NCI-H2227 (cell line): Measurements from ENCODE around the gene GPR137B.
A peak's percentile ranks its signal among the peaks of the same experiment; 100 is the strongest.

Source experiments
- DNase-seq: peaks from one replicate; lab custom pipeline; 2025; ENCODE audit not compliant: unreplicated experiment; lab: John Stamatoyannopoulos, UW

The GPR137B gene

DNA sequence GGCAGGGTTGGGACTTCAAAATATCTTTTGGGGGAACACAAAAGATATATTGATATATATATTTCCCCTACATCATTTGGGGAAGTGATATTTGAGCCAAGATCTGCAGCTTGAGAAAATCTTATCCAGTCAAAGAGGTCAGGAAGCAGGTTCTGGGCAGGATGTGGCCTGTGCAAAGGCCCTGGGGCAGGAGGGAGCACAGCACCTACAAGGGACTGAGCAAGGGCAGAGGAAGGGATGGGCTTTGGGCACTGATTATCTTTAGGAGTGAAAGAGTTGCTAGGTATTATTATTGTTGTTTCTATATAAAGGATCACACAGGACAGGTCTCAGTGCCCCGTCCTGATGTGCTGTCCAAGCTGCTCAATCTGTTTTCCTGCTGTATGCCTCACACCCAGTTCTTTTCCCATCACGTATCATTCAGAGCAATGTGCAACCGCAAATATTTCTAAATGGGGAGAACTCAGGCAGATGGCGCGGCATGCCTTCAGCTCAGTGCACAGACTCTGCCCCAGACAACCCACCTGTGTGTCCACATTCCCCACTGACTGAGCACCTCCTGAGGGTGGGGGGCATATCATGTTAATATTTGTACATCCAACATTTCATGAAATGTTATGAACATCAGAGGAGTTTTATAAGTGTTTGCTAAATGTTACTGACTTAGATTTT lies 28.1 kb upstream of the GPR137B start:
- DNase-seq = no peak

DNA sequence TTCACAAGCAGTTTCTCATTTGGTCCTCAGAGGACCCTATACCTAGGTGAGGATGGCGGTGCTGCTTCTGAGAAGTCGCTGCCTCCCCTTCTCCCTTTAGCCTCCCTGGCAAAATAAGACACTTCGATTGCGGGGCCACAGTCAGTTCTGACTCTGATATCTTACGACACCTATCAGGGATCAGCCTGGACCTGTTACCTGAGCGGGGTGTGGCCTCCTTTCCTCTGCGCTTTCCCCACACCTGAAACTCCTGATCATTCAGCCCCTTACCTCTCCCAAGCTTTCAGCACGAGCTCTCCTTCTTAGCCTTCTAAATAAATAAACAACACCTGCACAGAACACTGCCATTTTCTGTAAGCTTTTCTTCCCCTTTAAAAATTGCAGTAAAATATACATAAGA lies 24.6 kb upstream of the GPR137B start:
- DNase-seq = no peak

DNA sequence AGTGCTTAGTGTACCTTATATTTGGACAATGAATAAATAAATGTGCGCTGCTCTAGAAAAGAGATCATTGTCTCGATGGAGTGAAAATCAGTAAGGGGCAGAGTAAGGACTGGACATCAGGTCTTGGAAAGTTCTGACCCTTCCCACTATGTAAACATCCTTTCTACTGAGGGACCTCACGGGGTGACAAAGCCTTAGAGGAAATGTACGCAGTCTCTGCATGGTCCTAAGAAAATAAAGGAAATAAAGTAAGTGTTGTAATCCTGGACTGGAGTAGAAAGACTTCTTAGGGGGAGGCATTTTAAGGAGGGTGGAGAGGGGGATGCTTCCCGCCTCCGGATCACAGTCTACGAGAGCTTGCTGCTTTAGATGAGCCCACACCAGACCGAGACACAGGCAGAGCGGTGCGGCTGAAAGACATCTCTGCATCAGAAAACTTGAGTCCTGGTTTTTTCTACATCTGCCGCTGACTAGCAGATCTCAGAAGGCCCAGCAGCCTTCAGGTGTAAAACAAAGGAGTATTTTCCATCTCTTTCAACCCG lies 22.3 kb upstream of the GPR137B start:
- DNase-seq = no peak

DNA sequence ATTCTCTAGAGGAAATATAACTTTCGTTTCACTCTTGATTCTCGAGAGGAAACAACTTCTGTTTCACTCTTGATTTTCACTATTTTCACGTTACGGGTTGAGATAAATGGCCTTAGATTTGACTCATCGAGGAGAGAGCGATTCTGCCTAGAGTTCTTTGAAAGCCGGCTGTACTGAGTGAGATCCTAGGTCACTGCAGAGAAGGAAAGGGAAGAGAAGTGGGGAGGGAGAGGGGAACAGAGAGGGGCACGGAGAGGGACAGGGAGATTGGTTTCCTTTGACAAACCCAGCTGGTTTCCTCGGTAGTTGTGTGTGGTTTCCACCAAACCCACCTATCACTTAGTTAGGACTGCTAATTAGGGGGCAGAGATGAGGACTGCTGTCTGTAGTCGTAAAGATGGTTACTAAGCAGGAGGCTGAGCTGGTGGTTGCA lies 21.6 kb upstream of the GPR137B start:
- no peak for DNase-seq

DNA sequence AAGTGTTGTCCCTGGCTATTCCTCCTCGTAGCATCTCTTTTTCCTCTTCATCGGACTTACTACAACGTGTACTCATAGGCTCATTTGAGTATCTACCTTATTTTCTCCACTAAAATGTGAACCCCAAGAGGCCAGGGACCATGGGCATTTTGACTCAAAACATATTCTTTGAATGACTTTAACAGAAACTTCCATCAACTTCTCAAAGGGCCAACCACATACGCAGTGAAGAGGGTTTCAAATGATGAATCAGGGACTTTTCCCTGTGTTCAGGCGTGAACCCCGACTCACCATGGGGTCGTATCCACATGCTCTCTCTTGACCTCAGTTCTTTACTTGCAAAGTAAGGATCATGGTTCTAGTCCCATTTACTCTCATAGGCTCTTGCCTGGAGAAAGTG lies 20.2 kb upstream of the GPR137B start:
- DNase-seq = no peak

DNA sequence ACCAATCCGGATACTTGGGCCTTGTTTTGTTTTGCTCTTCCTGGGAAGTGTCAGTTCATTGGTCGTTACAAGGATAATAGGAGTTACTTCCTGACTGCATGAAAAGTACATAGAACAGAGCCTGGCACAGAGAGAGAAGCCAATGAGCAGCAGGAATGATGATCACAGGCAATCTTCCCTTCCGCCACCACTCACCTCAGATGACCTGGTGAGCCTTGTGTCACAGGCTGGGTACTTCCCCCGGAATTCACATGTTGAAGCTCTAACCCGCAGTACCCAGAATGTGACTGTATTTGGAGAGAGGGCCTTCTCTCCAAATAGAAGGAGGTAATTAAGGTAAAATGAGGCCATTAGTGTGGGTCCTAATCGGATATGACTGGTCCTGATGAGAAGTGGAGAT lies 18.8 kb upstream of the GPR137B start:
- DNase-seq = no peak

DNA sequence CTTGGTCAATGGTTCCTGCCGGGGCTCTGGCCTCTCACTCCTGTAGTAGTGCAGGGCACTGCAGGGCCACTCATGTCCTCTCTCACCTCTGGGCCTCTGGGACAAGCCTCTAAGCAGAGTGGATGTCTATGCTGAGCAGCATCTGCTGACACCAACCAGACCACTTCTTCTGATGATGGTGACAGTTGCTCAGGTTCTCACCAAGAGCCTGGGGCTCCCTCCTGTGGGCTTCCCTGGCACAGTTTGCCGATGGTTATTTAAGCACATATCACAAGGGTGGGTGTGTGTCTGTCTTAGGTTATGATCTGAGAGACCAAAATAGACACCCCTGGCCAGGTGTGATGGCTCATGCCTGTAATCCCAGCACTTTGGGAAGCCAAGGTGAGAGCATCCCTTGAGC lies 17.4 kb upstream of the GPR137B start:
- DNase-seq = no peak

DNA sequence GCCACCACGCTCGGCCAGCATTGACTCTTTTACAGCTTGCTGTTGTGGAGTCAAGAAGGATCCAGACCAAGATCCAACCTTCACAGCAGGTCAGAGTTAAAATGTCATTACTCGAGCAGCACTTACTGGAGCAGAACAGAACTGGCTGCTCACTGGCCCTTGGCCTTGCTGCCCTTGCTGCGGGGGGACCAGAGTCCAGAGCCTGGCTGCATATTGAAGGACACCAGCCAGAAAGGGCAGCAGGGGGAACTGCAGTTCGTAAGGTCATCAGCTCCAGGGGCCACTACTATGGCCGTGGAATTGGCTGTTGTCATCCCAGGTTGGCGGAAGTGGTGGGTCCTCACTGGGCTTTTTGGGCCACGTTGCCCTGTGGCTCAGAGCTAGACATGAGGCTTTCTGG lies 15.3 kb upstream of the GPR137B start:
- DNase-seq = no peak

DNA sequence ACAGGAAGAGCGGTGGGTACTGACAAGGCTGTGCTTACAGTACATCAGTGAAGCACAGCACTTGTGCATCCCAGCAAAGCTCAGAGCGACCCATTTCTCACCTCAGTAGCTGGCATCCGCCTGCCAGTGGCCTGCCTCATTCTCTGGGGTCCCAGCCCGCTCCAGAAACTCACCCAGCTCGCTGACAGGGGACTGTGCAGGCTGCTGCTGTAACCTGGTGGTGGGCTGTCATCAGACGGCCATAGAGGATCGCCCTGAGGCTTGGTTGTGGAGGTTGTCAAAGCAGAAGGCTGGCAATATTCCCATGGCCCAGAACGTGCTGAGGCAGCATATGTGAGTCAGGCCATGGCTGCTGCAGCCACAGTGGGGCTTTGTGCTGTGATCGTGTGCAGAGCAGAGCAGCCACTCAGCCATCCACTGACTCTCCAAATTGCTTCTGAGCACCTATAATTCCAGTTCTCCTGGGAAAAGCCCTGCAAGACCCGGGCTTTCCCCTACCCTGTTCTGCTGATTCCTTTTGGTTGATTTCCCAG lies 13.6 kb upstream of the GPR137B start:
- DNase-seq = no peak

DNA sequence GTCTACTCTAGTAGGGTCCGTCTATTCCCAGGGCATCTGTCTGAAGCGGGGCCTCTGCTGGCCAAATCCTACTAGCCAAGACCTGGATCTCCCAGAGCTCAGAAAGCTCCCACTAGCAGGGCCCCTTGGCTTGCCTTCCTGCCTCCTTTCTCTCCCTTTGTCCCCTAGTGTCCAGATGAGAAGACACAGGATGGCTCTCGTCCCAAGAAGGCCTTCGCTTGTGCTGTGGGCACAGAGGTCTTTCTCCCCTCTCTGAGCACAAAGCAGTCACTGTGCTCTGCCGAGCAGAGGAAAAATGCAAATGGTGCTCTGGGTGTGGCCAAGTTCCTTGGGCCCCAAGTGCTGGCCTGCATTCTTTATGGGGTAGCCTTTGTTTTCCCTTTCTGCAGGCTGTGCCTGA lies 13.0 kb upstream of the GPR137B start:
- DNase-seq = no peak

DNA sequence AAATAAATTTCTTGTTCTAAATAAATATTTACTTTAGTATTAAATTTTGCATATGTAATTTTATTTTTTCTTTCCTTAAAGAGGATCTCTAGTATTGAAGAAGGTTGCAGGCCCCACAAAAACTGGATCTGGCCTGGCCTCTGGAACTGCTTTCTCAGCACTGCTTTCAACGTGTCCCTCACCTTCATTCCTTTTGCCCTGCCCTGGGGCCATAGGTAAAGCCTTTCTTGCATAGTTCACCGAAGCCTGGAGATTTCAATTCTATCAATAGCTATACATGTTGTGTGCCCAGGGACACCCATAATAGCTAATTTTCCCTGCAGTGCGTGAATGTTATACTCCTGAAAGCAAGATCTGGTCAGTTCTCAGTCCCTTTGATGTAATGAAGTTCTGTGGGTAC lies 12.0 kb upstream of the GPR137B start:
- DNase-seq = no peak

DNA sequence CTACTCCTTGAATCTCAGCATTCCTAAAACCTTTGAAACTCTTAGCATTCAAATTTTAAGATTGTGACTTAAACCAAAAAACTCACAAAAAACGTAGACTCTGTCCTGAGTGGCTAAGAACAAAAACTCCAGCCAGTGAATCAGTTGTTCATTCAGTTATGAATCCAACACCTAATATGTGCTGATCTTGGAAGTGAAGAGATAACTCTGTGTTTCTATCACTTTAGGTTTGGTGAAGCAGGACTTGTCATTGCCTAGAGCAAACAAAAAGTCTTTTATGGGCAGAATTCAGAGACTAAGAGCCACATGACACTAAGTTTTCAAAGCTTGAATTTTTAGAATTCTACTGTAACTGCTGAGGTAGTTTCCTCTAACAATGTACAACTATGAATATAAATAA lies 10.4 kb upstream of the GPR137B start:
- no peak for DNase-seq

DNA sequence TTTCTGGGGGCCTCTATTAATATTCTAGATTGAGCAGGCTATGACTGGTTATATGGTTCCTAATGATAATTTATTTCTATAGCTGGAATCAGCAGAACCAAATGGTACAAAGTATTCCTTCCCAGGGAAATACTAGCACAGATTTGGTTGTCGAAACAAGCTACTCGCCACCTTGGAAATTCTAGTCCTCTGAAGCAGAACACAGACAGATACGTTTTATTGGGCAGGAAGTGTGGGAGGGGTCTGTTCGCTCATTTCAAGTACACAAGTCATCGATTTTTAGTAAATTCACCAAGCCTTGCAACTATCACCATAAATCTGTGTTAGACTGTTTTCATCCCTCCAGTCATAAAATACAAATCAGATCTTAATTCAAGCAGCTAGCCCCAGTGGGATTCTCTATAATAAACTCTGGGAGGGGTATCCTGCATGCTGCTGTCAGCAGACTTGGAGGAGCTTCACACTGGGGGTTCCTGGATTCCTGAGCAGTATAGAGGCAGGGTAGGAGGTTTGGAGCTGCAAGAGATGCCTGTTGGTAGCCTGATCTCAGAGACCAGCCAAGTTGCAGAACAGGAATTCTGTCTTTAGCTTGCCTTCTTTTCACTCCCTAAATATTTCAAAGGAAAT lies 9.8 kb upstream of the GPR137B start:
- DNase-seq = no peak

DNA sequence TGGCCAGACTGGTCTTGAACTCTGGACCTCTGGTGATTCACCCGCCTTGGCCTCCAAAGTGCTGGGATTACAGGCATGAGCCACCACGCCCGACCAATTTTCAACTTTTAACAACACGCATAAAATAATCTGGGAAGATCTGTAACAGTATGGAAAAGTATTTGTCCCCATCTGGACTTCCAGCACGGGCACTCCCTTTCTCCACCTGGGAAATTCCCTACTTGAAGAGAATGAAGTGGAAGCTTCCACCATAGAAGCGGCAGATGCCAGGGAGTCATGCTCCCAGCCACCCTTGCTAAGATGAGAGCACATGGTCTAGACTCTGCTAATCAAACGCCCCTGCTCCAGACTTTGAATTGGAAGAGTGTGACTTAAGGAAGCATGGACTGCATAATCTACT lies 9.0 kb upstream of the GPR137B start:
- DNase-seq = no peak

DNA sequence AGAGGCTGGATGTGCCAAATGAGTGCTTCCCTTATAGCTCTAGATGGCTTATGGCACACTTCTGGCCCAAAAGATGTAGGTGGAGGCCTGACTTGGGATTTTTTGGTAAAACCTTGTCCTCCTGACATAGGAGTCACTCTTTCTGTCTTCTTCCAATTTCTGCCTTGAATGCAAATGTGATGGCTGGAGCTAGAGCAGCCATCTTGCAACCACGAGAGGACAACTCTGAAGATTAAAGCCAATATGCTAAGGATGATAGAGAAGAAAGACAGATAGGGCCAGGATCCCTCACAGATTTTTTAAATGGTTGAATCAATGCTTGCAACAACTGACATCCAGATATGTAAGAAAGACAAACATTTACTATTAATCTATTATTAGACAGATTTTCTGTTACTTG lies 8.5 kb upstream of the GPR137B start:
- DNase-seq = no peak

DNA sequence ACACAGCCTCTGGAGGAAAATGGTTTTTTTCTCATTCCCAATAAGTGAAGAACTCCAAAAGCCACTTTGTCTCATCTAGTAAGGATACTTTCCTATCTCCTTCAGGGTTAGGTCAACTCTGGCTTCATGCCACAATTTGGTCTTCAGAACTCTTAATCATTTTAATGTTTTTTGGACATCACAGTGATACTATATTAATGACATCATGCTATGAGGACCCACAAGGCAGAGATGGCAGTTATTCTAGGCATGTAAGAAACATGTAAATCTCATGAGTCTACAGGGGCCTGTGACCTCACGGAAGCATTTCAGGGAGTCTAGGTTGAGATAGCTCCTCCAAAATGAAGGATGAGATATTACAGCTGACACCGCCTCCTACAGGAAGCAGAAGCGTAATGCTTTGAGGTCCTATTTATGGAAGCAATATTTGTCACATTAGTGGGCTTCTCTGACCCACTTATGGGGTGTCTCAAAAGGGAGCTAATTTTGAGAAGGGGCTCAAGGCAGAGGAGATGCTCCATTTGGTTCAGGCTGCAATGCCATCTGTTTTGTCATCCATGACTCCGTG lies 5.0 kb upstream of the GPR137B start:
- no peak for DNase-seq

DNA sequence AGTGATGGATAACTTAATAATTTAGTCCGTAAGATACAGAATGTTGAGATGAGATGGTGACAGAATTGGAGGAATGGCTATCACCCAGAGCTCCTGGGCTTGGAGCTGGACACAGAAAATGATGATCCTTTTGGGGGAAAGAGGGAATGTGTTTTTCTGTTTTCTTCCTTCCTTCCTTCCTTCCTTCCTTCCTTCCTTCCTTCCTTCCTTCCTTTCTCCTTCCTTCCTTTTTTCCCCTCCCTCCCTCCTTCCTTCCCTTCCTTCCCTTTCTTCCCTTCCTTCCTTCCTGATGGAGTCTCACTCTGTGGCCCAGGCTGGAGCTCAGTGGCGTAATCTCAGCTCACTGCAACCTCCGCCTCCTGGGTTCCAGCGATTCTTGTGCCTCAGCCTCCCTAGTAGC lies 2.8 kb upstream of the GPR137B start:
- no peak for DNase-seq

DNA sequence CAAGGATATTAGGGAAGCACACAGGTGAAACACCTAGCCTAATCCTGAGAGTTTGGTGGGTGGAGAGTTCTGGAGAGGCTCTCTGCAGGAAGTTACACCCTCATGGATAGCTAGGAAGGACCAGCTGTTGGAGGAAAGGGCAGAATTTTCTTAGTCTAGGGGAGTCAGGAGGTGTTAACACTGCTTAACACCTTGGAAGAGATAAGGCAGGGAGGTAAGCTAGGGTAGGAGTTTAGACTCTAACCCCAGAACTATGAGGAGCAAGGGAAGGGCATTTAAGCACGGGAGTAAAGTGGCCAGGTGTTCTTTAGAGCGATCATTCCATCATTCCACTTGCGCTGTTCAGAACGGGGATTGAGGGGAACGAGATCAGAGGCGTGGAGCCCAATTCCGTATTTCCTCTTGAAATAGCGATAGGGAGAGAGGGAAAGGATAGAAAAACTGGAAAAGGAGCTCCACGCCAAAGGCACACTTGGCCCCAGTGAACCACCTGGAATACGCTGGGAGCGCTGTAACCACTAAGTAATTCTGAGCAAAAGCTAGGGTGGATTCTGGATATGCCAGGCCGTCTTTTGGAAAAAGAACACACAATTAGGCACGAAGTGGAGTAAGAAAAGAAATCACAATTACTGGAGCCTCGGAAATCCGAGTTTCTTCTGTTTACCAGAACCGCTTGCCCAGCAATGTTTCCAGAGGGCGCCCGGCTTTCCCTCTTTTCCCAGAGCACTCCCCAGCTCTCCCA lies 1.5 kb upstream of the GPR137B start:
- DNase-seq = no peak

DNA sequence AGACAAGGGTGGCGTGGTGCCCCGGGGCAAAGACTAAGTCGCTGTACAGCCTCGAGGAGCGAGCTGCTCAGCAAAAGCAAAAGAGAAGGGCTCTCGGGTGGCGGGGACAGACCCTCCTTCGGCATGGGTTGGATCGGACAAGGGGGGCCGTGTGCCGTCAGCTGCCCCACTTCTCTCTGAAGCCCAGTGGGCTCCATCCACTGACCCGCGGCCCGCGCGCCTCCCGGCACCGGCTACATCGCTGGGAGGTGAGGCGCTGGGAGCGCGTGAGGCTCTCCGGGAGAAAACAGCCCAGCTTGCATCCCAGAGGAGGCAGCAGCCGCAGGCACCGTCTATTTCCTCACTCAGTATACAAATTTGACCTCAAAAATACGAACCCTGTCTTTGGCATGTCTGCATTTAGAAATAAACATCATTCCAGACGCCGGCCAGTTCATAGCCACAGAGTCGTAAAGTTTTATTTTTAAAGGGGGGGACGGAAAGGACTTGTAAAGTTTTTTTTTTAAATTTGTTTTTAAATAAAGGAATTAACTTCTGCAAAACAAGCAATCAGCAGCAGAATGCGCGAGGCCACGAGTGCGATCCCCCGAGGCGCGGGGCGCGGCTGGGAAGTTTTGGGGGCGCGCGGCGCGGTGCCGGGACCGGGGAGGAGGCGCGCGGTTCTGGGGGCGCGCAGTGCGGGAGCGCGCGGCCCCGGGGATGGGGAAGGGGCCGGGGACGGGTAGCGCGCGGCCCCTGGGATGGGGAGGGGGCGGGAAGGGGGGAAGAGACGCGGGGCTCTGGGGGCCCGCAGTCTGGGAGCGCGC lies 689 bp upstream of the GPR137B start:
- DNase-seq = peak; percentile 80

DNA sequence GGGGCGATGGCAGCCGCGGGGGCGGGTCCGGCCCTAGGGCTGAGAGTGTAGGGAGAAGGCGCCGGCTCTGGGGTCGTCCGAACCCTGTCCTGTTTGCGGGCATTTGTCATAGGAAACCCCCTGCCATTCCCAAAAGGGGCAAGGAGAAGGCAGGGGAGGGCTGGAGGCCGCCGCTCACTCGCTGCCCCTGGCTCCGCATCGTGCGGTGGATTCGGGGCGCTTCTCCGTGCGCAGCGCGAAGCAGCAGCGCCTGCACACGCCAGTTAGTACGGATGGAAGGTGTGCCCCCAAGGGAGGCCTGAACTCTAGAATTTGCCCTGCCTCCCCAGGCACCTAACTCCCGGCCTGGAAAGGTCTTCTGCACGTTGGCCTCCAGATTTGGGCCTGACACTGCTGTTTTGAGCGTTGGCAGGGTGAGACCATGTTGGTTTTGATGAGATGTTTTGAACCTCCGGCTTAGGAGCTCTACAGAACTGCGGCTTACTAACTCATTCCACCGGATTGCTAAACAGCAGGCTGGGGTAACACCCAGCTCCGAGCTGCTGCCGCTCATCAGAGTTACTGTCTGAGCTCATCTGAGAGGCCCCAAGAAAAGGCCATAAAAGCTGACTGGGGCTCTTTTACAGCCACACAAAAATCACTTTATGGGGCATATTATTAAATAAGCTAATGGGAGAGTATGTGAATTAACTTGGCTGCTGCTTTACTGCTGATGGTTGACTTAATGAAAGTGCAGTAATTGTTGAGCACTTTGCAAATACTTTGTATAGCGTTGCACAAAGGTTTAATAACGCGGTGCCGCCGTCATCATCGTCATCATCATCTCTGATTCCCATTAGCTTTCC lies 987 bp downstream of the GPR137B start:
- DNase-seq = peak; percentile 24
